ENCODE data around the gene SNX27.

The SNX27 gene

GRCh38 chr1:151701515-151701914, 89.7 kb downstream of the SNX27 start:
- 0 out of 2 replicates have a peak, but pooled peaks cover 3% of the 10 kb centered on the region for H3K36me3 ChIP-seq (ENCODE audit: control insufficient read depth, low read length)
- no peak overlapping the region for H3K4me2 ChIP-seq (ENCODE audit: low read length)
- no peak overlapping the region for H3K27ac ChIP-seq (ENCODE audit: low read depth, low read length)
- no peaks in the 10 kb centered on the region for H4K20me1 ChIP-seq (ENCODE audit: control insufficient read depth, insufficient read depth, low read depth, low read length)
- TF ChIP-seq EZH2phosphoT487 (IDR thresholded peaks at IDR 0.05; ENCODE audit: borderline replicate concordance, low read length): no peak
- no peak for TF ChIP-seq CTCF (IDR thresholded peaks at IDR 0.05; ENCODE audit: low read depth, low read length, poor library complexity, severe bottlenecking)
- no peaks in the 10 kb centered on the region for H3K79me2 ChIP-seq (ENCODE audit: control insufficient read depth, low read length)
- H3K4me3 ChIP-seq (ENCODE audit: low read length): no peak overlapping the region
- H3K4me1 ChIP-seq (ENCODE audit: control insufficient read depth, low read length): no peaks in the 10 kb centered on the region
- H3K9me2 ChIP-seq (replicated peaks; ENCODE audit: control insufficient read depth, low read length): no peaks in the 10 kb centered on the region
- H3F3A ChIP-seq (ENCODE audit: control insufficient read depth, insufficient read depth): no peaks in the 10 kb centered on the region
- no peaks in the 10 kb centered on the region for H3K27me3 ChIP-seq (ENCODE audit: control insufficient read depth, low read length)
- H3K9me3 ChIP-seq (ENCODE audit: control insufficient read depth, insufficient read depth, low read length): no peaks in the 10 kb centered on the region

GRCh38 chr1:151702936-151703335, 91.1 kb downstream of the SNX27 start:
- Histone ChIP-seq H3K27ac (ENCODE audit: low read depth, low read length) (no peak overlapping the region), H3K9me2 (replicated peaks; ENCODE audit: control insufficient read depth, low read length) (no peaks in the 10 kb centered on the region), H4K20me1 (ENCODE audit: control insufficient read depth, insufficient read depth, low read depth, low read length) (no peaks in the 10 kb centered on the region), H3K27me3 (ENCODE audit: control insufficient read depth, low read length) (no peaks in the 10 kb centered on the region), H3K4me1 (ENCODE audit: control insufficient read depth, low read length) (no peaks in the 10 kb centered on the region), H3K9me3 (ENCODE audit: control insufficient read depth, insufficient read depth, low read length) (no peaks in the 10 kb centered on the region), H3K36me3 (ENCODE audit: control insufficient read depth, low read length) (0 out of 2 replicates have a peak, but pooled peaks cover 3% of the 10 kb centered on the region), H3F3A (ENCODE audit: control insufficient read depth, insufficient read depth) (no peaks in the 10 kb centered on the region), H3K79me2 (ENCODE audit: control insufficient read depth, low read length) (no peaks in the 10 kb centered on the region), H3K4me2 (ENCODE audit: low read length) (no peak overlapping the region), H3K4me3 (ENCODE audit: low read length) (no peak overlapping the region)
- TF ChIP-seq EZH2phosphoT487 (IDR thresholded peaks at IDR 0.05; ENCODE audit: borderline replicate concordance, low read length) (no peak), CTCF (IDR thresholded peaks at IDR 0.05; ENCODE audit: low read depth, low read length, poor library complexity, severe bottlenecking) (no peak)

- Histone ChIP-seq H3K9me3 (ENCODE audit: control insufficient read depth, insufficient read depth, low read length) (no peaks in the 10 kb centered on the region), H3K4me3 (ENCODE audit: low read length) (no peak overlapping the region), H3K9me2 (replicated peaks; ENCODE audit: control insufficient read depth, low read length) (no peaks in the 10 kb centered on the region), H3K4me2 (ENCODE audit: low read length) (no peak overlapping the region), H3K27me3 (ENCODE audit: control insufficient read depth, low read length) (no peaks in the 10 kb centered on the region), H3F3A (ENCODE audit: control insufficient read depth, insufficient read depth) (no peaks in the 10 kb centered on the region), H3K27ac (ENCODE audit: low read depth, low read length) (no peak overlapping the region), H3K4me1 (ENCODE audit: control insufficient read depth, low read length) (no peaks in the 10 kb centered on the region), H3K79me2 (ENCODE audit: control insufficient read depth, low read length) (no peaks in the 10 kb centered on the region), H4K20me1 (ENCODE audit: control insufficient read depth, insufficient read depth, low read depth, low read length) (no peaks in the 10 kb centered on the region), H3K36me3 (ENCODE audit: control insufficient read depth, low read length) (0 out of 2 replicates have a peak, but pooled peaks cover 3% of the 10 kb centered on the region)
- no peak for TF ChIP-seq EZH2phosphoT487 (IDR thresholded peaks at IDR 0.05; ENCODE audit: borderline replicate concordance, low read length)
- no peak for TF ChIP-seq CTCF (IDR thresholded peaks at IDR 0.05; ENCODE audit: low read depth, low read length, poor library complexity, severe bottlenecking)
Observed at GRCh38 chr1:151703813-151704212, 92.0 kb downstream of the SNX27 start.

Data from DOHH2 (cell line).